ENCODE data around the gene BCL2.

DNA sequence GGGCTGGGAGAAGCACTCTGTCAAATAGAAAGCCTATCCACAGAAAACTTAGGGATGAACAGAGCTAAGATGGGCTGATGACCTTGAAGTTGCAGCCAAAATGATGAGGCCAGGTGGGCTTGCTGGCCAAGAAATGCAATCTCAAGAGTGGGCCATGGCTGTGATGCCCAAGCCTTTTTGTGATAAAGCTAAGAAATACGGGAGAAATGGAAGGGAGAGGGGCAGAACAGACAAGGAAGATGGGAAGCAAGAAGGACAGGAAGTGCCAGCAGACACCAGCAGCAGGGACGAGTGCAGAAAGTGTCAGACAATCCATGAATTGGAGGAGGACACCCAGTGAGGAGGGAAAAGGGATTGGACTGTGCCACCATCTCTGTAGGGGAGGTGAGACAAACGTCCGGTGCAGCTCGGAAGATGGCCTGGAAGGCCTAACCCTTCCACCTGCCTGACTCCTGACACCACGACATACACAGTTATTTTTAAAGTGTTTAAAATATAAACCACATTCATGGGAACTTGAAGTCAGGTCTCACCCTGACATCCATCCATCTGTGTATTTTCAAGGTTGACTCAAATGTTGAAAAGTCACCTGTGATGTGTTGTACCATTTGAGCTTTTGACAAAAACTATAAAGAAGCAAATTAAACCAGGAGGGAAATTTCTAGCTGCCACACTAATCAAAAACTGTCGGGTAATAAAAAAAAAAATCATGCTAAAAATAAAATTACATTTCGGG is 105.5 kb downstream of the BCL2 start:
- TF ChIP-seq POLR2AphosphoS5 (IDR thresholded peaks at IDR 0.05) (no peak), EP300 (IDR thresholded peaks at IDR 0.05) (no peak), POLR2A (IDR thresholded peaks at IDR 0.05; ENCODE audit: low read depth) (no peak)
- TF ChIP-seq, protein P1, sequence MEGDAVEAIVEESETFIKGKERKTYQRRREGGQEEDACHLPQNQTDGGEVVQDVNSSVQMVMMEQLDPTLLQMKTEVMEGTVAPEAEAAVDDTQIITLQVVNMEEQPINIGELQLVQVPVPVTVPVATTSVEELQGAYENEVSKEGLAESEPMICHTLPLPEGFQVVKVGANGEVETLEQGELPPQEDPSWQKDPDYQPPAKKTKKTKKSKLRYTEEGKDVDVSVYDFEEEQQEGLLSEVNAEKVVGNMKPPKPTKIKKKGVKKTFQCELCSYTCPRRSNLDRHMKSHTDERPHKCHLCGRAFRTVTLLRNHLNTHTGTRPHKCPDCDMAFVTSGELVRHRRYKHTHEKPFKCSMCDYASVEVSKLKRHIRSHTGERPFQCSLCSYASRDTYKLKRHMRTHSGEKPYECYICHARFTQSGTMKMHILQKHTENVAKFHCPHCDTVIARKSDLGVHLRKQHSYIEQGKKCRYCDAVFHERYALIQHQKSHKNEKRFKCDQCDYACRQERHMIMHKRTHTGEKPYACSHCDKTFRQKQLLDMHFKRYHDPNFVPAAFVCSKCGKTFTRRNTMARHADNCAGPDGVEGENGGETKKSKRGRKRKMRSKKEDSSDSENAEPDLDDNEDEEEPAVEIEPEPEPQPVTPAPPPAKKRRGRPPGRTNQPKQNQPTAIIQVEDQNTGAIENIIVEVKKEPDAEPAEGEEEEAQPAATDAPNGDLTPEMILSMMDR (IDR thresholded peaks at IDR 0.05): no peak
